ENCODE results near the gene LIPC. TPM values are rescaled to one million over a fixed set of nuclear protein-coding genes. Genes with fewer than 3 reads are reported as not detected.

LIPC gene
- total RNA-seq, 1 experiment from 2014 or later: not detected

DNA sequence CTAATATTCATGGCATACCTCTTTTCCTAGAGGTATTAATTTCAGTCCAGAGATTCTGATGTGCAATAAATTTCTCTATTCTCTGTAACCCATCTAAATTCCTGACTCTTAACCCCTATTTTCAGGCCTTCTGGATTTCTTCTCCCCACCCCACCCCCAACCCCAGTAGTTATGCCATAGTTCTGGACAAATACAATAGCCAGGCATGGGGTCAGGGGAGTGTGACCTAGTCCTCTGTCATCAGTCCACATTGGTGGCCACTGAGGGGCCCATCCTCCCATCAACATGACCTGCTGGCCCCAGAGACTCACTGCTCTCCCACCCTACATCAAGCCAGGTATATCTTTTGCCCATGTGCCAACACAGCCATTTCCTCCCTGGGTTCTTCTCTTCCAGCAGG lies 3.8 kb upstream of the LIPC start:
- POLR2A ChIA-PET: no interaction called here
- BruUV-seq (replicated peaks): no TSS peak
- no peaks in the 10 kb centered on the region for H4K20me1 ChIP-seq (ENCODE audit: insufficient read depth)

DNA sequence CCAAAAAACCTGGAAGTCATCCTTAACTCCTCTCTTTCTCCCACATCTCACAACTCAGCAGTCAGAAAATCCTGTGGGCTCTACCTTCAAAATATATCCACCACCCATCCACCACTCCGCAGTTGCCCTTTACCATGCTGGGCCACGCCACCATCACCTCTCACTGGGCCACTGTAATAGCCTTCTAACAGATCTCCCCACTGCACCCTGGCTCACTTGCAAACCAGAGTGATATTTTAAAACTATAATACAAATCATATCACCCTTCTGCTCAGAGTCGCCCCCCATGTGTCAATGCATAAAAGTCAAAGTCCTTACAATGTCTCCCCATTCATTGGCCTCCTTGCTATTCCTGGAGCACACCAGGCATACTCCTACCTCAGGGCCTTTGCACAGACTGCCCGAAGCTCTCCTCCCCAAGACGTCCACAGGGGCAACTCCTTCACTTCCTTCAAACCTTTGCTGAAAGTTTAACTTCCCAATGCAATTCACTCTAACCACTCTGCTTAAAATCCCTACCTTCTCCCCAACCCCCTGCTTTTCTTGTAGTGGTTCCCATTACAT lies 1.5 kb upstream of the LIPC start:
- CTCF ChIA-PET: no interaction called here
- no peak overlapping the region for H3K4me3 ChIP-seq (replicated peaks in 1 of 2; ENCODE audit: low read depth in 1 of 2, low read length in 2 of 2)
- TF ChIP-seq EZH2 (IDR thresholded peaks at IDR 0.05): no peak
- H3K9me2 ChIP-seq (ENCODE audit: insufficient read depth): no peaks in the 10 kb centered on the region
- no peak for DNase-seq (ENCODE audit: low read depth, low spot score)
- no peaks in the 10 kb centered on the region for H3K27me3 ChIP-seq (ENCODE audit: insufficient read depth, low read length)
- ATAC-seq: no peak
- no peak overlapping the region for H3K27ac ChIP-seq (ENCODE audit: low read depth, low read length)
- POLR2A ChIA-PET: no interaction called here
- peaks cover 0 to 5% of the 10 kb centered on the region in 2 experiments; a peak in 2 of 4 replicates for H3K4me1 ChIP-seq (ENCODE audit: control insufficient read depth in 1 of 2, insufficient read depth in 2 of 2, low read length in 2 of 2)
- RAD21 ChIA-PET (ENCODE audit: low non-redundant PET in 1 of 2, low total read pairs in 2 of 2, uncharacterized antibody in 2 of 2, unreplicated experiment in 2 of 2): no interaction called here
- no peak overlapping the region for H2AFZ ChIP-seq (ENCODE audit: low read depth, low read length, poor library complexity, severe bottlenecking)
- H3K9ac ChIP-seq (ENCODE audit: low read length): no peak overlapping the region
- no peaks in the 10 kb centered on the region for H3K36me3 ChIP-seq (ENCODE audit: control insufficient read depth in 1 of 2, insufficient read depth in 2 of 2, low read length in 2 of 2)
- BruUV-seq (replicated peaks): no TSS peak
- H3K9me3 ChIP-seq (ENCODE audit: control insufficient read depth in 1 of 2, insufficient read depth in 1 of 2, low read depth in 1 of 2, low read length in 2 of 2): no peaks in the 10 kb centered on the region
- intact Hi-C loops (cut with micrococcal nuclease): loop anchor here (10.0 kb wide), 1 partner anchor 156 kb away; no protein-coding TSS in a partner anchor
- no peak overlapping the region for H3K4me2 ChIP-seq (ENCODE audit: low read length)
- H3K79me2 ChIP-seq (ENCODE audit: insufficient read depth, low read length): no peaks in the 10 kb centered on the region
- H4K20me1 ChIP-seq (ENCODE audit: insufficient read depth): no peaks in the 10 kb centered on the region

More for the DNA sequence above, 3.8 kb upstream of the LIPC start:
- no peaks in the 10 kb centered on the region for H3K9me2 ChIP-seq (ENCODE audit: insufficient read depth)
- ChIA-PET RAD21 (ENCODE audit: low non-redundant PET in 1 of 2, low total read pairs in 2 of 2, uncharacterized antibody in 2 of 2, unreplicated experiment in 2 of 2) (no interaction called here), CTCF (no interaction called here)
- no peak overlapping the region for H3K4me3 ChIP-seq (replicated peaks in 1 of 2; ENCODE audit: low read depth in 1 of 2, low read length in 2 of 2)
- H3K27me3 ChIP-seq (ENCODE audit: insufficient read depth, low read length): no peaks in the 10 kb centered on the region
- TF ChIP-seq JUND (IDR thresholded peaks at IDR 0.05): no peak
- no peak for TF ChIP-seq EGR1 (IDR thresholded peaks at IDR 0.05; ENCODE audit: low read depth)
- intact Hi-C loops (cut with micrococcal nuclease): no loop called here
- H3K9ac ChIP-seq (ENCODE audit: low read length): no peak overlapping the region
- H3K4me1 ChIP-seq (ENCODE audit: control insufficient read depth in 1 of 2, insufficient read depth in 2 of 2, low read length in 2 of 2): no peaks in the 10 kb centered on the region; a peak in 1 of 4 replicates
- DNase-seq (ENCODE audit: low read depth, low spot score) (no peak), ATAC-seq (no peak)
- no peak overlapping the region for H3K4me2 ChIP-seq (ENCODE audit: low read length)
- no peaks in the 10 kb centered on the region for H3K36me3 ChIP-seq (ENCODE audit: control insufficient read depth in 1 of 2, insufficient read depth in 2 of 2, low read length in 2 of 2)
- no peak overlapping the region for H2AFZ ChIP-seq (ENCODE audit: low read depth, low read length, poor library complexity, severe bottlenecking)
- H3K79me2 ChIP-seq (ENCODE audit: insufficient read depth, low read length): no peaks in the 10 kb centered on the region
- no peaks in the 10 kb centered on the region for H3K9me3 ChIP-seq (ENCODE audit: control insufficient read depth in 1 of 2, insufficient read depth in 1 of 2, low read depth in 1 of 2, low read length in 2 of 2)
- no peak overlapping the region for H3K27ac ChIP-seq (ENCODE audit: low read depth, low read length)

DNA sequence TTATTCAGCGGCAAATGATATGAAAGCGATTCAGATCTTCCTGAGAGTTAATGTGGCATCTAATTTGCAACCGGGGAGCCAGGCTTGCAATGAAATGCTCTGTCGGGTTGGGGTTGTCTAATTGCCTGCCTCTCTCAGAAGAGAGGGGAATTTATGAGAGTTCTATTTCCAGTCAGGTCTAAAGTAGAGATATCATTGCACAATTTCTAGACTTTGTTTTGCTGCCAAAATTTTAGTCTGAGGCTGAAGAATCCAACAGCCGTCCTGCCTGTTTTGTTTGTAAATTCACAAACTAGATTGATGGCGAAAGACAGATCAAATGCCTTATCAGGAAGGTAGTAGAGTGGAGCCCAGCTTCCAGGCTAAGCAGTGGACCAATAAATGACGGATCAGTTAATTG lies 610 bp downstream of the LIPC start:
- Histone ChIP-seq H3K9ac (ENCODE audit: low read length) (no peak overlapping the region), H3K9me2 (ENCODE audit: insufficient read depth) (no peaks in the 10 kb centered on the region), H3K79me2 (ENCODE audit: insufficient read depth, low read length) (no peaks in the 10 kb centered on the region), H3K4me3 (replicated peaks in 1 of 2; ENCODE audit: low read depth in 1 of 2, low read length in 2 of 2) (no peak overlapping the region), H2AFZ (ENCODE audit: low read depth, low read length, poor library complexity, severe bottlenecking) (no peak overlapping the region), H3K4me1 (ENCODE audit: control insufficient read depth in 1 of 2, insufficient read depth in 2 of 2, low read length in 2 of 2) (peaks cover 0 to 5% of the 10 kb centered on the region in 2 experiments; a peak in 1 of 4 replicates), H3K9me3 (ENCODE audit: control insufficient read depth in 1 of 2, insufficient read depth in 1 of 2, low read depth in 1 of 2, low read length in 2 of 2) (no peaks in the 10 kb centered on the region), H4K20me1 (ENCODE audit: insufficient read depth) (no peaks in the 10 kb centered on the region), H3K36me3 (ENCODE audit: control insufficient read depth in 1 of 2, insufficient read depth in 2 of 2, low read length in 2 of 2) (no peaks in the 10 kb centered on the region), H3K4me2 (ENCODE audit: low read length) (no peak overlapping the region), H3K27me3 (ENCODE audit: insufficient read depth, low read length) (no peaks in the 10 kb centered on the region), H3K27ac (ENCODE audit: low read depth, low read length) (no peak overlapping the region)
- no peak for DNase-seq (ENCODE audit: low read depth, low spot score)
- no TSS peak for BruUV-seq (replicated peaks)
- intact Hi-C loops (cut with micrococcal nuclease): loop anchor here (10.0 kb wide), 1 partner anchor 158 kb away; no protein-coding TSS in a partner anchor
- ChIA-PET CTCF (no interaction called here), POLR2A (no interaction called here), RAD21 (ENCODE audit: low non-redundant PET in 1 of 2, low total read pairs in 2 of 2, uncharacterized antibody in 2 of 2, unreplicated experiment in 2 of 2) (no interaction called here)
- ATAC-seq: no peak
- TF ChIP-seq POLR2A (IDR thresholded peaks at IDR 0.05; ENCODE audit: borderline replicate concordance, extremely low read depth, insufficient read depth, insufficient read length) (no peak), SRF (IDR thresholded peaks at IDR 0.05; ENCODE audit: low read depth) (no peak), POLR2AphosphoS5 (IDR thresholded peaks at IDR 0.05; ENCODE audit: low read depth, low read length) (no peak), EZH2phosphoT487 (IDR thresholded peaks at IDR 0.05; ENCODE audit: borderline replicate concordance) (no peak), EGR1 (IDR thresholded peaks at IDR 0.05; ENCODE audit: low read depth) (no peak), JUND (IDR thresholded peaks at IDR 0.05) (no peak), ZFX (IDR thresholded peaks at IDR 0.05) (no peak)
- TF ChIP-seq, protein P1, sequence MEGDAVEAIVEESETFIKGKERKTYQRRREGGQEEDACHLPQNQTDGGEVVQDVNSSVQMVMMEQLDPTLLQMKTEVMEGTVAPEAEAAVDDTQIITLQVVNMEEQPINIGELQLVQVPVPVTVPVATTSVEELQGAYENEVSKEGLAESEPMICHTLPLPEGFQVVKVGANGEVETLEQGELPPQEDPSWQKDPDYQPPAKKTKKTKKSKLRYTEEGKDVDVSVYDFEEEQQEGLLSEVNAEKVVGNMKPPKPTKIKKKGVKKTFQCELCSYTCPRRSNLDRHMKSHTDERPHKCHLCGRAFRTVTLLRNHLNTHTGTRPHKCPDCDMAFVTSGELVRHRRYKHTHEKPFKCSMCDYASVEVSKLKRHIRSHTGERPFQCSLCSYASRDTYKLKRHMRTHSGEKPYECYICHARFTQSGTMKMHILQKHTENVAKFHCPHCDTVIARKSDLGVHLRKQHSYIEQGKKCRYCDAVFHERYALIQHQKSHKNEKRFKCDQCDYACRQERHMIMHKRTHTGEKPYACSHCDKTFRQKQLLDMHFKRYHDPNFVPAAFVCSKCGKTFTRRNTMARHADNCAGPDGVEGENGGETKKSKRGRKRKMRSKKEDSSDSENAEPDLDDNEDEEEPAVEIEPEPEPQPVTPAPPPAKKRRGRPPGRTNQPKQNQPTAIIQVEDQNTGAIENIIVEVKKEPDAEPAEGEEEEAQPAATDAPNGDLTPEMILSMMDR (IDR thresholded peaks at IDR 0.05 in 2 of 3, conservative IDR thresholded peaks at IDR 0.05 in 1 of 3; ENCODE audit: borderline replicate concordance in 1 of 3, insufficient read depth in 1 of 3, low read depth in 2 of 3, low read length in 2 of 3): no peak
